GM19239 (cell line): ENCODE data around the gene TIMM13.
"Not testable (repeated sequence)": the region's sequence is repeated elsewhere in the genome, so short reads cannot be mapped to it uniquely, and the experiment has no call there.

ENCODE experiments used
- DNase-seq: peaks from one replicate; pipeline ENCODE4 v3.0.0; 2011; ENCODE audit warnings: low spot score; ENCODE audit not compliant: insufficient read length
- FAIRE-seq: peaks from 2 replicates; lab custom pipeline; 2011; peaks lifted over from hg19 to GRCh38; lab: Jason Lieb, UNC

Gene TIMM13

DNA sequence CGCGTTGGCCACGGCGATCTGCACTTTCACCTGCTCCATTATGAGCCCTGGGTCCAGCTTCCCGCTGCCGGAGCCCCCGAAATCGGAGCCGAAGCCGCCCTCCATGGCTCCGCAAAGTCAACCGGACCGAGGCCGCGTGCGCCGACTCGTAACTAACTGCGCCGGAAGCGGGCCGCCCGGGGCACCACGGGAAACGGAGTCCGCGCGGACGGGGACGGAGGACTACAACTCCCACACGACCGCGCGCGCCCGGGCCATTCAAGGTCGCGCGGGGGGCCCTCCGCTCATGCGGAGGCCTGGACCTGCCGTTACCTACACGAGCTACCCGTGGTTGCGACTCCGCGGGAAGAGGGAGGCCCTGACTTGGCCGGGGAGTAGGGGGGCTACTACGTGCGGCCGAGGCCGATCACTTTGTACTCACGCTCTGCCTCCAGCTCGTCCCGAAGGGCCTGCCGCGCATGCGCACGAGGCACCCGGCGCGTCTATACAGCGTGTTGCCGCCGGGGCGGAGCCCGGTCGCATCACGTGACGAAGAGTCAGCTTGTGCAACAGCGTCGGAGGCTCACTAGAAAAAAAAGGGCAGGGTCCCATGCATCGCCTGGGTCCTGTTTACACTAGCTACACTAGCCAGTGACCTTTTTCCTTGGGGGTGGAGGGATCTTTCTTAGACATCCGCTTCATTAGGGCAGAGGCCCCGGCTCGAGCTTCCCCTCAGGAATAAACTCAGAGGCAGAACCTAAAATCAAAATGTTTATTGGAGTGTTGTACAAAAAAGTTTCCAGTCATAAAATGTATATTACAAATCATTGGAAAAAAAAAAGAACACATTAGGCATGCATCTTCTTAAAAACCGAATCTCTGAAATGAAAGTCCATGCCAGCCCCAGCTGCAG, at the start of gene TIMM13:
TIMM13 (minus strand) TSS at position 158 of the 892 bp plus-strand sequence; CDS start at position 105, 53 bp downstream.
- FAIRE-seq (peak; percentile 95), DNase-seq (peak; percentile 99)

DNA sequence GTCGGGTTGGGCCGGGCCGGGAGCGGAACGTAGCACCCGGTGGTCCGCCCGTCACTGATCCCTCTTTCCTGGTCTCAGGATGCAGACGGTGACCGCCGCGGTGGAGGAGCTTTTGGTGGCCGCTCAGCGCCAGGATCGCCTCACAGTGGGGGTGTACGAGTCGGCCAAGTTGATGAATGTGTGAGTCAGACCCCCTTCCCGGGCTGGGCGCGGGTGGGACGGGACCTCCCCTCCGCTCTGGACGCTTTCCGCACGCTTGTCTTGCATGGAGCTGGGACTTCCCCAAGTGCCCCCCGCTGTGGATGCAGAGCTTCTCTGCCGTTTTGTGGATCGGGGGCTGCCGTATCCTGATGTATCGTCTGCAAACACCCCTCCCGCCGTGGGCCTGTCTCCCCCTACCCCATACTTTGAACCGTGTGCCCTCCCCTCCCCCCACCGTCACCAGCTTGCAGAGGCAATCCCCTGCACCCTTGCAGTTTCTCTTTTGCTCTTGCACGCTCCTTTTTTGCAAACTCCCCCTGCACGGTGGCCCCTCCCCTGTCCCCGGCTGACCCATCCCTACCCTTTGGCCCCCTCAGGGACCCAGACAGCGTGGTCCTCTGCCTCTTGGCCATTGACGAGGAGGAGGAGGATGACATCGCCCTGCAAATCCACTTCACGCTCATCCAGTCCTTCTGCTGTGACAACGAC, 49.2 kb upstream of the TIMM13 start:
- FAIRE-seq (peak; percentile 39), DNase-seq (no peak)

DNA sequence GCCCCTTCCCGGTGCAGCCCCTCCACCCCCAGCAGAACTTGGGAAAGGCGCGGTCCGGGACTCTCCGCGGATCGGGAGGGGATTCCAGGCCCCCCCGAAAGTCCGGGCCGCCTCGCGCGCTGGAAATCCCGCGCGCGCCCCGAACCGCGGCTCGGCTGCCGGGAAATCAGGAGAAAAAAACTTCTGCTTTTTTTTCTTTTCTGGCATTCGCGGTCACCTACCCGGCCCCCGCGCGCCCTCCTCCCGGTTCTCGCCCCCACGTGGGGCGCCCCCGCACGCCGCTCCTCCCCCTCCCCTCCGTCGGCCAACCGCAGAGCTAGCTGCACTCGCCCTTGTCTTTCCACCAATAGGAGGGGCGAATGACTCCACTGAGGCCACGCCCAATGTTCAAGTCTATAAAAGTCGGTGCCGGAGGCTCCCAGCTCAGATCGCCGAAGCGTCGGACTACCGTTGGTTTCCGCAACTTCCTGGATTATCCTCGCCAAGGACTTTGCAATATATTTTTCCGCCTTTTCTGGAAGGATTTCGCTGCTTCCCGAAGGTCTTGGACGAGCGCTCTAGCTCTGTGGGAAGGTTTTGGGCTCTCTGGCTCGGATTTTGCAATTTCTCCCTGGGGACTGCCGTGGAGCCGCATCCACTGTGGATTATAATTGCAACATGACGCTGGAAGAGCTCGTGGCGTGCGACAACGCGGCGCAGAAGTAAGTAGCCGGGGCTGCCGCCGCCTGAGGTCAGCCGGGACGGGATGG, 48.5 kb upstream of the TIMM13 start, which contains the start of gene GADD45B:
GADD45B (plus strand) TSS at position 426 of the 749 bp plus-strand sequence; CDS start at position 658, 232 bp downstream.
- peak; percentile 100 for FAIRE-seq

DNA sequence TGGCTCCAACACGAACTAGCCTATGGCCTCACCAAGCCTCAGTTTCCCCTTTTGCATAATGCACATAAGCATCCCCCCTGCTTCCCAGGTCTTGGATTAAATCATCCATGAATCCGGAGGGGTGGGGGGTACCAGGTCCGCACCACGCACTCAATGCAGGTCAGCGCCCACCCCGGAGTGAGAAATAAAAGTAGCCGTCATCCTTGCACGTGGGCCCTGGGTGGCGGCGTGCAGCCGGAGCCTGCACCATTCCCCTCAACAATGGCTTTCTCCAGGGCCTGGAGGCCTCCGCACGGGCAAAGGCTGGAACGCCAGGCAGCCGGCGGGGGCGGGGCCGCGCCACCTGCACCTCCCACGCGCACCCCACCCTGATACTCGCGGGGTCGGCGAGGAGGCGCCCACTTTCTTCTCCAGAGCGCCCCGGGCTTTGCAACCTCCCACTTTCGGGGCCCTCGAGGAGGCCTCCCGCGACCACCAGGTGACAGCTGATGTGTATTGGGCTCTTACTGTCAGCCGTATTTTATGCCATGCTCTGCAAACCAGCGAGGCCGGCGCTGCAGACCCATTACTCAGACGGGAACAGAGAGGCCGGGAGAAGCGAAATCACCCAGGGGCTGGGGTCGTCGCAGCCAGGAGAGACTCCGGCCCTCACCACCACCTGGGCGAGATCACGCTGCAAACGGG, 47.8 kb upstream of the TIMM13 start:
- FAIRE-seq: peak; percentile 68
- DNase-seq: no peak

More for the DNA sequence above, 48.5 kb upstream of the TIMM13 start, which contains the start of gene GADD45B:
- peak; percentile 92 for DNase-seq

DNA sequence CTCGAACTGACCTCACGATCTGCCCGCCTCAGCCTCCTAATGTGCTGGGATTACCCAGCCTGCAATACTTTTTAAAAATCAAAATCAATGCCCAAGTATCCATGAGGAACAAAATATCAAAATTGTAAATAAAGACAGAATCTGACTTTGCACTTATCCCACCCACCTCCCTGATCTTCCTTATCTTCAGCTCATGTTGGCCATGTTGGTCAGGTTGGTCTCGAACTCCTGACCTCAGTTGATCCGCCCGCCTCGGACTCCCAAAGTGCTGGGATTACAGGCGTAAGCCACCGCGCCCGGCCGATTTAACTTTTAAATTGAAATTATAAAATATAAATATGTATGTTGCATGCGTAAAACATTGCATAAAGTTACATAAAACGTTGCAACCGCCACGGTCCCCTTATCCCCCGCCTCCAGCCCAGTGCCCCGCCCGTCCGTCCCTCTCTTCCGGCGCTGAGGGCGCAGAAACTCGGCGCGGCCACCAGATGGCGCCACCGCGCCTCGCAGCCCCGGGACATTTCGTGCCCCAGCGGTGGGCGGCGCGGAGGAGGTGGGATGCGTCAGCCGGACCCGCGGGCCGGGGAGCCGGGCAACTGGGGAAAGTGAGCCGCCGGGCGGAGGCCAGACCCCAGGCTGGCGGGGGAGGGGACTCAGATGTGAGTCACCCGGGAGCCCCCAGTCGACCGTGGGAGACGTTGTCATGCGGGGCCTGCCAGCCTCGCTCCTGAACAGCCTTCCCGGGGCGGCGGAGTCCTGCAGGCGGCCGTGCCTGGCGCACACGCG, 47.0 kb upstream of the TIMM13 start:
- DNase-seq: no peak

DNA sequence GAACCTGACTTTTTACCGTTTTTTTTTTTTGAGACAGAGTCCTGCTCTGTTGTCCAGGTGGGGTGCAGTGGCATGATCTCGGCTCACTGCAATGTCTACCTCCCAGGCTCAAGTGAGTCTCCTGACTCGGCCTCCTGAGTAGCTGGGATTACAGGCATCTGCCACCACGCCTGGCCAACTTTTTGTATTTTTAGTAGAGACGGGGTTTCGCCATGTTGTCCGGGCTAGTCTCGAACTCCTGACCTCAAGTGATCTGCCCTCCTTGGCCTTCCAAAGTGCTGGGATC, 42.5 kb upstream of the TIMM13 start:
- FAIRE-seq: not testable (repeated sequence)

More for the DNA sequence above, 47.0 kb upstream of the TIMM13 start:
- FAIRE-seq: peak; percentile 57

DNA sequence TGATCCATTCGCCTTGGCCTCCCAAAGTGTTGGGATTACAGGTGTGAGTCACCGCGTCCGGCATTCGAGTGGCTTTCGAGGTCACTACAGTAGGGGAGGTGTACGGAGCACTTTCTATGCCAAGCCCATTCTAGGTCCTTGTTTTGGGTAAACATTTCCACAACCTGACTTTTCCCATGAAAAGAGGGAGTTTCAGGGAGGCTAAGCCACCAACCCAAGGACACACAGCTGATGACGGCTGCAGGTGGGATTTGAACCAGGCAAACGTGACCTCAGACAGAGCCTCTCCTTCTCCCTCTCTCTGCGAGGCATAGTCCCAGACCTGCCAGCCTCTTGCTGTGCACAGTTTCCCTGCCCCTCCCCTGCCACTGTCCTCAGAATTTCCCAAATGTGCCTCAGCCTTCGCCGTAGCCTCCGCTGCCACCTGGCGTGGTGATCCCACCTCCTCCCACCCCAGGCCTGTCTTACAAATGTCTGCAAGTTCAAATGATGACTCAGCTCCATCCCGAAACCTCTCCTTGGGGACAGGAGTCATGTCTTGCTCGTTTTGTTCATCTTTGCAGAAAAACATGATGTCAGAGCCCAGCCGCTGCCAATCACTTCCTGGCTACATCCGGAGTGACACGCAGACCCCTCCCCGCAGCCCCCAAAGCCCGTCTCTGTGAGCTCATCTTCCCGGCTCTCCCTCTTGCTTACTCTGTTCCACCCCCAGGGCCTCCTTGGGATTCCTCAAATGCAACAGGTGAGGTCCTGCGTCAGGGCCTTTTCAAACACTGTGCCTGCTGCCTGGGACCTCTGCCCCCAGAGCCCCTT, 41.9 kb upstream of the TIMM13 start:
- FAIRE-seq: peak; percentile 54
- DNase-seq: no peak

More for the DNA sequence above, 42.5 kb upstream of the TIMM13 start:
- DNase-seq: not testable (repeated sequence)

DNA sequence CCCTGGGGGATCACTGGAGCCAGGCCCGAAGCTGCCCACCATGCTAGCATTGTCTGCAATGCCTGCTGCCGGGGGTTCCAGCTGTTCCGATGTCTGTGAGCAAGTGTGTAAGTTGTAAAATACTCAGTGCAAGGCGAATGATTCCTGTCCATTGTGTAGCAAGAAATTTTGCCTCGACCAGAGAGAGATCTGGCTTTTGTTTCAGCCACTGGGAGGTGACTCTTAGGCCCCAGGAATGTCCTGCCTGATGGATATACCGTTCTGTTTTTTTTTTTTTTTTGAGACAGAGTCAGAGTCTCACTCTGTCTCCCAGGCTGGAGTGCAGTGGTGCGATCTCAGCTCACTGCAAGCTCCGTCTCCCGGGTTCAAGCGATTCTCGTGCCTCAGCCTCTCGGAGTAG, 41.2 kb upstream of the TIMM13 start:
- FAIRE-seq: no peak

DNA sequence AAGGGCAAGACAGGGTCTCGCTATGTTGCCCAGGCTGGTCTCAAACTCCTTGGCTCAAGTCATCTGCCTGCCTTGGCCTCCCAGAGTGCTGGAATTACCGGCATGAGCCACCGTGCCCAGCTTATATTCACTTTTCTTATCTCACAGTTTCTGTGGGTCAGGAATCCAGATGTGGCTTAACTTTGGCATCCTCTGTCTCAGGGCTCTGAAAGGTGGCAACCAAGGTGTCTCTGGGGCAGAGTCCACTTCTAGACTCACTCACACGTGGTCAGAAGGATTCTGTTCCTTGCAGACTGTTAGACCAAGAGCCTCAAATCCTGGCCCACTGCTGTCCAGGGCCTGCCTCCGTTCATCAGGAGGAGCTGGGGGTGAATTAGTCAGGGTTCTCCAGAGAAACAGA, 37.0 kb upstream of the TIMM13 start:
- no peak for FAIRE-seq
- DNase-seq: no peak

More for the DNA sequence above, 41.2 kb upstream of the TIMM13 start:
- no peak for DNase-seq

DNA sequence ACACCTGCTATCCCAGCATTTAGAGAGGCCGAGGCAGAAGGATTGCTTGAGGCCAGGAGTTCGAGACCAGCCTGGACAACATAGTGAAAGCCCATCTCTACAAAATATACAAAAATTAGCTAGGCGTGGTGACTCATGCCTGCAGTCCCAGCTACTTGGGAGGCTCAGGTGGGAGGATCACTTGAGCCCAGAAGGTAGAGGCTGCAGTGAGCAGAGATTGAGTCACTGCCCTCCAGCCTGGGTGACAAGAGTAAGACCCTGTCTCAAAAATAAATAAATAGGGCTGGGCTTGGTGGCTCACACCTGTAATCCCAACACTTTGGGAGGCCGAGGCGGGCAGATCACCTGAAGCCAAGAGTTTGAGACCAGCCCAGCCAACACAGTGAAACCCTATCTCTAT, 36.3 kb upstream of the TIMM13 start:
- DNase-seq, FAIRE-seq: not testable (repeated sequence)

DNA sequence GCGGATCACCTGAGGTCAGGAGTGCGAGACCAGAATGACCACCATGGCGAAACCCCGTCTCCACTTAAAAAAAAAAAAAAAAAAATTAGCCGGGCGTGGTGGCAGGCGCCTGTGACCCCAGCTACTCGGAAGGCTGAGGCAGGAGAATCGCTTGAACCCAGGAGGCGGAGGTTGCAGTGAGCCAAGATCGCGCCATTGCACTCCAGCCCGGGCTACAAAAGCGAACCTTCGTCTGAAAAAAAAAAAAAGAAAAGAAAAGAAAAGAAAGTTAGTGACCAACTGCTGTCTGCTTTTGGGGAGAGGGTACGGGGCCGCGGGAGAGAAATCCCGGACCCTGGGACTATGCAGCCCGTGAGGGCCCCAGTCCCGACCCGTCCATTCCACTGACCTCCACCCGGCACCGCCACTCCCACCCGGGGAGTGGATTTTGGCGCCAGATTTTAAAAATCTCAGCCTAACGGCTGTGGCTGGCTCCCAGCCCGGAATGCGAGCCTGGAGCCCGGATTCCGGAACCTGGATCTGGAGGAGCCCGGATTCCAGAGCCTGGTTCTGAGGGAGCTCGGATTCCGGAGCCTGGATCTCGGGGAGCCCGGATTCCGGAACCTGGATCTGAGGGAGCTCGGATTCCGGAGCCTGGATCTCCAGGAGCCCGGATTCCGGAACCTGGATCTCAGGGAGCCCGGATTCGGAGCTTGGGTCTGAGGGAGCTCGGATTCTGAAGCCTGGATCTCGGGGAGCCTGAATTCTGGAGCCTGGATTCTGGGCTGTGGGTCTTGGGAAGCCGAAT, 35.4 kb upstream of the TIMM13 start:
- no peak for DNase-seq

DNA sequence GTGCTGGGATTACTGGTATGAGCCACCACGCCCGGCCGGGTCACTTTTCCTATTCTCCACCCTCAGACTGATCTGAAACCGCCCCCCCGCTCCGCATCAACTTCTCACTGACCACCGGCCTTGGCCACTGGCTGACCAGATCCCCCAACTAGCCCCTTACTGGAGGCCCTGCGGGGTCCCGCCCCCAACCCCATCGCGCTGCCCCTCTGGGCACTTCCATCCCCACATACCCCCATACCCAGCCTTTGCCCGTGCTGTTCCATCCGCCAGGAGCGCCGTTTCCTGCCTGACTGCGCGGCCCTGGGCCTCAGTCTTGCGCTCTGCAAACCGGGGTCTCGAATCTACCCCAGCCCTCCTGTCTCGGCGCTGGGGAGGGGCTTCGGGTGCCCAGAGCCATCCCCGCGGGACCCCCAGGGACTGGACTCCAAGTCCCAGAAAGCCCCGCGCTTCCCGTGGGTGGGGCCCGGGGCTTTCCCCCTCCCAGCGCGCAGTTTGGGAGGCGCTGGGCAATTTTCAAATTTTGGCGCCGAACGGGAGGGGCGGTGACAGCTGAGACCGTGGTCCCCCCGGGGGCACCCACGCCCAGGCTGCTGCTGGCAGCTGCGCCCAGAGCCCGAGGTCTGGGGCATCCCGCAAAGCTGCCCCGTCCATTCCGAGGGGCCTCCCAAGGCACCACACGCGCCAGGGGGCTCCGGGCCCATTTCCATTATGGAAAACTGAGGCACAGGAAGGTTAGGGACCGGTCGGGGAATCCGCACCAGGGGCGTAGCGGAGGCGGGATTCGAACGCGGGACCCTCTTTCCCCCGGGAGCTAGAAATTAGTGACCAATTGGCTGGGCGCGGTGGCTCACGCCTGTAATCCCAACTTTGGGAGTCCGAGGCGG, 34.6 kb upstream of the TIMM13 start:
- FAIRE-seq: peak; percentile 93

More for the DNA sequence above, 35.4 kb upstream of the TIMM13 start:
- no peak for FAIRE-seq

DNA sequence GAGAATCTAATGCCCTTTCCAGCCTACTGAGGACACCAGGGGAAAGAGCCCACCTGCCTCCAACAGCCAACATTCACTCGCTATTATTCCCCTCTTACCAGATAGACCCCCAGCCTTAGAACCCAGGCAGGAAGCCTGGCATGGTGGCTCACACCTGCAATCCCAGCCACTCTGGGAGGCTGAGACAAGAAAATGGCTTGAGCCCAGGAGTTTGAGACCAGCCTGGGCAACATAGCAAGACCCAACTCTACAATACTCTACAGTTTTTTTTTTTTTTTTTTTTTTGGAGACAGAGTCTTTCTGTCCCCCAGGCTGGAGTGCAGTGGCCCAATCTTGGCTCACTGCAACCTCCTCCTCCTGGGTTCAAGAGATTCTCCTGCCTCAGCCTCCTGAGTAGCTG, 32.9 kb upstream of the TIMM13 start:
- no peak for FAIRE-seq
- DNase-seq: no peak

More for the DNA sequence above, 34.6 kb upstream of the TIMM13 start:
- DNase-seq: peak; percentile 90

DNA sequence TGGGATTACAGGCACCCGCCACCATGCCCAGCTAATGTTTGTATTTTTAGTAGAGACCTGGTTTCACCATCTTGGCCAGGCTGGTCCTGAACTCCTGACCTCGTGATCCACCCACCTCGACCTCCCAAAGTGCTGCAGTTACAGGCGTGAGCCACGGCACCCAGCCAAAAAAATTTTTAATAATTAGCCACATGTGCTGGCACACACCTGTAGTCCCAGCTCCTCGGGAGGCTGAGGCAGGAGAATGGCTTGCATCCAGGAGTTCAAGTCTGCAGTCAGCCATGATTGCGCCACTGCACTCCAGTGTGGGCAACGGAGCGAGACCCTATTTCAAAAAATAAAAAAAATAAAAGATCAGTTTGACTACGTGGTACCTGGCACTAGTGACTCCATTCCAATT, 31.4 kb upstream of the TIMM13 start:
- not testable (repeated sequence) for DNase-seq, FAIRE-seq

DNA sequence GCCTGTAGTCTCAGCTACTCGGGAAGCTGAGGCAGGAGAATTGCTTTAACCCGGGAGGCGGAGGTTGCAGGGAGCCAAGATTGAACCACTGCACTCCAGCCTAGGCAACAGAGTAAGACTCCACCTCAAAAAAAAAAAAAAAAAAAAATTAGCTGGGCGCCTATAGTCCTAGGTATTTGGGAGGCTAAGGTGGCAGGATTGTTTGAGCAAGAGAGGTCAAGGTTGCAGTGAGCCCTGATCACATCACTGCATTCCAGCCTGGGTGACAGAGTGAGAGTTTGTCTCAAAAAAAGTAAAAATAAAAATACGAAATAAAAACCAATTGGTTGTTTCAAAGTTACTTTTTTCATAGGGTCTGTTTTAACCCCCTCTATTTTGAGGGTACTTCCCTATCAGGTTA, 30.7 kb upstream of the TIMM13 start:
- FAIRE-seq (no peak), DNase-seq (no peak)

DNA sequence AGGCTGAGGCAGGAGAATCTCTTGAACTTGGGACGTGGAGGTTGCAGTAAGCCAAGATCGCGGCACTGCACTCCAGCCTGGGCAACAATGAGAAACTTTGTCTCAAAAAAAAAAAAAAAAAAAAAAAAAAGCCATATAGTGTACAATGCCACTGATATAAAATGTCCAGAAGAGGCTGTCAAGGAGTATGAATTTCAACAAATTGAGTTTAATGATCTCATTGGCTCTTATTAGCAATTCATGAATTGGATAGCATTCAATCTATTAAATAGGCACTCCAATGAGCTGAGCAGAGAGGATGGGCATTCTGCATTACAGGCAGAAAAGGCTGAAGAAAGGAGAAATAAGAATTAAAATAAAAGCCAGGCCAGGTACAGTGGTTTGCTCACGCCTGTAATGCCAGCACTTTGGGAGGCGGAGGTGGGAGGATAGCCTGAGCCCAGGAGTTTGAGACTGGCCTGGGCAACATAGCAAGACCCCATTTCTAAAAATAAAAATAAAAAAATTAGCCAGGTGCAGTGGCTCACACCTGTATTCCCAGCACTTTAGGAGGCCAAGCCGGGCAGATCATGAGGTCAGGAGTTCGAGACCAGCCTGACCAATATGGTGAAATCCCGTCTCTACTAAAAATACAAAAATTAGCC, 30.1 kb upstream of the TIMM13 start:
- FAIRE-seq (no peak), DNase-seq (no peak)
